Loucy (cell line): ENCODE measurements around the gene PFDN2.

Experiments used
- H2AFZ ChIP-seq: fragments of 200-600 bp; sonication (generic); 2 replicates; pipeline ENCODE4 v1.6.0; 2016; ENCODE audit warnings: antibody characterized with exemption, mild to moderate bottlenecking, low read length, moderate library complexity
- H3F3A ChIP-seq: fragments of 200-600 bp; 2 replicates; pipeline ENCODE4 v1.6.0; 2016; ENCODE audit warnings: antibody characterized with exemption, low read depth, mild to moderate bottlenecking
- H3K27me3 ChIP-seq: fragments of 200-600 bp; sonication (generic); 2 replicates; pipeline ENCODE4 v1.6.1; 2014; ENCODE audit warnings: low read length, mild to moderate bottlenecking; ENCODE audit not compliant: insufficient read depth, poor library complexity, severe bottlenecking
- H3K36me3 ChIP-seq: fragments of 200-600 bp; sonication (generic); 2 replicates; pipeline ENCODE4 v1.6.1; 2016; ENCODE audit warnings: low read length; ENCODE audit not compliant: insufficient read depth
- H3K4me1 ChIP-seq: fragments of 200-600 bp; sonication (generic); 2 replicates; pipeline ENCODE4 v1.5.1; 2014; ENCODE audit warnings: low read length, mild to moderate bottlenecking; ENCODE audit not compliant: insufficient read depth, poor library complexity, severe bottlenecking
- H3K4me2 ChIP-seq: fragments of 200-600 bp; sonication (generic); 2 replicates; pipeline ENCODE4 v1.6.0; 2014; ENCODE audit warnings: antibody characterized with exemption, low read length, low read depth, mild to moderate bottlenecking; ENCODE audit not compliant: poor library complexity, severe bottlenecking
- H3K4me3 ChIP-seq: fragments of 200-600 bp; sonication (generic); 2 replicates; pipeline ENCODE4 v1.5.1; 2014; ENCODE audit warnings: low read length, mild to moderate bottlenecking, mixed read lengths; ENCODE audit not compliant: poor library complexity, severe bottlenecking
- H3K79me2 ChIP-seq: fragments of 200-600 bp; sonication (generic); 2 replicates; pipeline ENCODE4 v1.6.1; 2014; ENCODE audit warnings: low read length; ENCODE audit not compliant: insufficient read depth
- H3K9ac ChIP-seq: fragments of 200-600 bp; sonication (generic); 2 replicates; pipeline ENCODE4 v1.6.0; 2014; ENCODE audit warnings: mild to moderate bottlenecking, low read depth, low read length, moderate library complexity; ENCODE audit not compliant: poor library complexity, severe bottlenecking
- H3K9me2 ChIP-seq: fragments of 200-600 bp; sonication (generic); replicated peaks from 2 replicates; pipeline ENCODE4 v1.6.1; 2016; ENCODE audit warnings: low read depth, low read length, mixed read lengths
- H3K9me3 ChIP-seq: fragments of 200-600 bp; sonication (generic); 2 replicates; pipeline ENCODE4 v1.6.1; 2014; ENCODE audit warnings: mild to moderate bottlenecking, antibody characterized with exemption, low read length, low read depth; ENCODE audit not compliant: insufficient read depth
- H4K20me1 ChIP-seq: fragments of 200-600 bp; sonication (generic); 2 replicates; pipeline ENCODE4 v1.6.0; 2014; ENCODE audit warnings: antibody characterized with exemption, low read length, mild to moderate bottlenecking; ENCODE audit not compliant: insufficient read depth, poor library complexity, severe bottlenecking
- CTCF ChIP-seq: fragments of 200-600 bp; sonication (generic); conservative IDR thresholded peaks from 2 replicates; pipeline ENCODE4 v1.5.1; 2014; ENCODE audit warnings: mild to moderate bottlenecking, antibody characterized with exemption, low read length
- EZH2phosphoT487 ChIP-seq: fragments of 200-600 bp; IDR thresholded peaks from 2 replicates; pipeline ENCODE4 v1.6.1; 2018; ENCODE audit warnings: antibody characterized with exemption, mild to moderate bottlenecking, moderate library complexity, borderline replicate concordance

PFDN2 gene

GRCh38 chr1:161061419-161061818, 56.4 kb downstream of the PFDN2 start:
- Histone ChIP-seq H2AFZ (no peak overlapping the region), H3K4me1 (peaks cover 28% of the 10 kb centered on the region), H3K9me3 (no peaks in the 10 kb centered on the region), H3K27me3 (no peaks in the 10 kb centered on the region), H3K36me3 (peaks cover 19% of the 10 kb centered on the region; the same call in 1 of the 2 replicates), H3K9ac (no peak overlapping the region), H3K4me2 (no peak overlapping the region), H3K9me2 (no peaks in the 10 kb centered on the region), H3F3A (no peaks in the 10 kb centered on the region), H3K4me3 (no peak overlapping the region), H3K79me2 (peaks cover 77% of the 10 kb centered on the region), H4K20me1 (peaks cover 42% of the 10 kb centered on the region)
- TF ChIP-seq EZH2phosphoT487 (no peak), CTCF (no peak)

GRCh38 chr1:161059293-161059692, 58.5 kb downstream of the PFDN2 start:
- H4K20me1 ChIP-seq, result peaks cover 29% of the 10 kb centered on the region
- H3K9ac ChIP-seq, result no peak overlapping the region
- H3K9me2 ChIP-seq, result no peaks in the 10 kb centered on the region
- H3K9me3 ChIP-seq, result no peaks in the 10 kb centered on the region
- H3K4me3 ChIP-seq, result no peak overlapping the region
- H3K4me1 ChIP-seq, result peaks cover 15% of the 10 kb centered on the region
- H3F3A ChIP-seq, result no peaks in the 10 kb centered on the region
- H3K79me2 ChIP-seq, result peaks cover 59% of the 10 kb centered on the region
- no peak overlapping the region for H2AFZ ChIP-seq
- TF ChIP-seq EZH2phosphoT487 (no peak), CTCF (no peak)
- H3K27me3 ChIP-seq, result no peaks in the 10 kb centered on the region
- peaks cover 35% of the 10 kb centered on the region; the same call in 1 of the 2 replicates for H3K36me3 ChIP-seq
- no peak overlapping the region for H3K4me2 ChIP-seq

GRCh38 chr1:161054805-161055204, 63.0 kb downstream of the PFDN2 start:
- Histone ChIP-seq H3K9me2 (no peaks in the 10 kb centered on the region), H4K20me1 (peaks cover 17% of the 10 kb centered on the region), H3K36me3 (peaks cover 75% of the 10 kb centered on the region; the same call in 1 of the 2 replicates)

More at GRCh38 chr1:161054805-161055204, 63.0 kb downstream of the PFDN2 start:
- H3K4me1 ChIP-seq, result no peaks in the 10 kb centered on the region
- no peak overlapping the region for H2AFZ ChIP-seq
- H3K79me2 ChIP-seq, result peaks cover 19% of the 10 kb centered on the region; the same call in 1 of the 2 replicates
- no peak overlapping the region for H3K9ac ChIP-seq
- no peak overlapping the region for H3K4me2 ChIP-seq
- TF ChIP-seq EZH2phosphoT487, result no peak
- peak; percentile 76 for TF ChIP-seq CTCF
- H3K4me3 ChIP-seq, result no peak overlapping the region
- no peaks in the 10 kb centered on the region for H3K27me3 ChIP-seq
- H3K9me3 ChIP-seq, result no peaks in the 10 kb centered on the region
- H3F3A ChIP-seq, result no peaks in the 10 kb centered on the region
